ENCODE measurements around the gene ABHD12. TPM values are rescaled to one million over a fixed set of nuclear protein-coding genes. Genes with fewer than 3 reads are reported as not detected.
"Not testable (repeated sequence)": the region's sequence is repeated elsewhere in the genome, so short reads cannot be mapped to it uniquely, and the experiment has no call there.

Gene ABHD12
- total and polyA plus RNA-seq, 2 donors (not counting 3 experiments of a cell fraction or from before 2014, with no cell fraction given): 19.2 to 36.0 TPM

GRCh38 chr20:25336561-25337422 lies 53.8 kb downstream of the ABHD12 start:
- H4K20me1 ChIP-seq (replicated peaks; ENCODE audit: control insufficient read depth, extremely low read depth, insufficient read depth, low read length): no peaks in the 10 kb centered on the region
- POLR2A ChIA-PET: interaction anchor here (0.7 kb wide), 1 partner anchor 274 kb away, joined by 4 read pairs; no protein-coding TSS in a partner anchor
- no peaks in the 10 kb centered on the region for H3K4me1 ChIP-seq (ENCODE audit: control insufficient read depth, extremely low read depth, insufficient read depth, low read length)
- CTCF ChIA-PET: interaction anchor here (0.5 to 6.4 kb wide), 13 partner anchors 9 to 204 kb away, joined by 3 to 65 read pairs (median 3); partner anchors contain the start of gene GINS1
- dilution Hi-C loops (cut with MboI; ENCODE audit: extremely low pct_ligation_motif_present, low sequenced_read_pairs): no loop called here
- no peaks in the 10 kb centered on the region for H3K9me3 ChIP-seq (replicated peaks; ENCODE audit: control insufficient read depth, insufficient read depth, low read length)
- intact Hi-C loops (cut with micrococcal nuclease): no loop called here
- H3K9ac ChIP-seq (replicated peaks; ENCODE audit: extremely low read depth, insufficient read depth, low read length): no peak overlapping the region
- no peak overlapping the region for H3K4me2 ChIP-seq (ENCODE audit: insufficient read depth, low read length)
- H3K79me2 ChIP-seq (ENCODE audit: control insufficient read depth, insufficient read depth, low read length): peaks cover 10% of the 10 kb centered on the region
- H3K27ac ChIP-seq (ENCODE audit: insufficient read depth, low read depth, low read length): no peak overlapping the region
- no TSS peak for BruUV-seq (replicated peaks)
- no peaks in the 10 kb centered on the region for H3K27me3 ChIP-seq (ENCODE audit: control insufficient read depth in 2 of 2, insufficient read depth in 2 of 2, low read length in 2 of 2)
- DNase-seq (ENCODE audit: low read depth, low spot score) (no peak), FAIRE-seq (no peak)
- no peaks in the 10 kb centered on the region for H3K36me3 ChIP-seq (ENCODE audit: control insufficient read depth in 2 of 2, extremely low read depth in 1 of 2, insufficient read depth in 2 of 2, low read length in 2 of 2)
- TF ChIP-seq MAX (IDR thresholded peaks at IDR 0.05; ENCODE audit: insufficient read depth, insufficient read length): no peak
- TF ChIP-seq GATA2 (IDR thresholded peaks at IDR 0.05; ENCODE audit: insufficient read depth, insufficient read length, low read depth, low read length): no peak
- no peak for TF ChIP-seq JUN (IDR thresholded peaks at IDR 0.05; ENCODE audit: borderline replicate concordance, insufficient read depth, insufficient read length, low read depth)
- TF ChIP-seq MYC (IDR thresholded peaks at IDR 0.05; ENCODE audit: low read depth, low read length): no peak
- TF ChIP-seq EZH2 (IDR thresholded peaks at IDR 0.05; ENCODE audit: borderline replicate concordance, low read depth, low read length, severe bottlenecking): no peak
- no peaks in the 10 kb centered on the region for H3K9me1 ChIP-seq (replicated peaks; ENCODE audit: control insufficient read depth, extremely low read depth, insufficient read depth, low read length)
- no peak overlapping the region for H3K4me3 ChIP-seq (replicated peaks in 1 of 3; ENCODE audit: insufficient read depth in 1 of 3, low read depth in 1 of 3, low read length in 3 of 3)
- no peak overlapping the region for H2AFZ ChIP-seq (ENCODE audit: low read depth, low read length)

GRCh38 chr20:25334972-25335371 lies 55.7 kb downstream of the ABHD12 start:
- H3K36me3 ChIP-seq (ENCODE audit: control insufficient read depth in 2 of 2, extremely low read depth in 1 of 2, insufficient read depth in 2 of 2, low read length in 2 of 2); POLR2A ChIA-PET; H3K27me3 ChIP-seq (ENCODE audit: control insufficient read depth in 2 of 2, insufficient read depth in 2 of 2, low read length in 2 of 2); intact Hi-C loops (cut with micrococcal nuclease); H3K9me1 ChIP-seq (replicated peaks; ENCODE audit: control insufficient read depth, extremely low read depth, insufficient read depth, low read length); BruUV-seq (replicated peaks); H3K4me2 ChIP-seq (ENCODE audit: insufficient read depth, low read length); H2AFZ ChIP-seq (ENCODE audit: low read depth, low read length); H3K9ac ChIP-seq (replicated peaks; ENCODE audit: extremely low read depth, insufficient read depth, low read length); CTCF ChIA-PET; H3K9me3 ChIP-seq (replicated peaks; ENCODE audit: control insufficient read depth, insufficient read depth, low read length); H3K4me3 ChIP-seq (replicated peaks in 1 of 3; ENCODE audit: insufficient read depth in 1 of 3, low read depth in 1 of 3, low read length in 3 of 3); dilution Hi-C loops (cut with MboI; ENCODE audit: extremely low pct_ligation_motif_present, low sequenced_read_pairs); DNase-seq (ENCODE audit: low read depth, low spot score); H3K27ac ChIP-seq (ENCODE audit: insufficient read depth, low read depth, low read length); H3K4me1 ChIP-seq (ENCODE audit: control insufficient read depth, extremely low read depth, insufficient read depth, low read length); FAIRE-seq; H3K79me2 ChIP-seq (ENCODE audit: control insufficient read depth, insufficient read depth, low read length); H4K20me1 ChIP-seq (replicated peaks; ENCODE audit: control insufficient read depth, extremely low read depth, insufficient read depth, low read length): not testable (repeated sequence)
